Vagina (tissue), 2 donors: ENCODE data around the gene MBTPS1.

Experiments
- POLR2A ChIP-seq, 2 donors: fragments of 450-650 bp; IDR thresholded peaks; one replicate each; pipeline ENCODE4 v1.6.1; 2017; ENCODE audit warnings: antibody characterized with exemption in 2 of 2, mild to moderate bottlenecking in 2 of 2, moderate library complexity in 2 of 2
- POLR2AphosphoS5 ChIP-seq, 2 donors: sonication (generic); formaldehyde crosslinking; IDR thresholded peaks; one replicate each; pipeline ENCODE4 v1.9.0; 2017; ENCODE audit warnings: antibody characterized with exemption in 2 of 2, mild to moderate bottlenecking in 2 of 2, low read depth in 1 of 2; ENCODE audit not compliant: insufficient read depth in 1 of 2
- TF ChIP-seq, protein P1 (sequence below), 3 experiments: fragments of 450-650 bp in 2 of 3; fragments of 200-600 bp in 1 of 3; sonication (generic) in 1 of 3; IDR thresholded peaks; one replicate each; pipeline ENCODE4 v1.5.1; 2017 to 2019; ENCODE audit warnings: antibody characterized with exemption in 3 of 3, mild to moderate bottlenecking in 2 of 3, moderate library complexity in 2 of 3

GRCh38 chr16:84105948-84106740 is 10.6 kb downstream of the MBTPS1 start:
- TF ChIP-seq, protein P1, sequence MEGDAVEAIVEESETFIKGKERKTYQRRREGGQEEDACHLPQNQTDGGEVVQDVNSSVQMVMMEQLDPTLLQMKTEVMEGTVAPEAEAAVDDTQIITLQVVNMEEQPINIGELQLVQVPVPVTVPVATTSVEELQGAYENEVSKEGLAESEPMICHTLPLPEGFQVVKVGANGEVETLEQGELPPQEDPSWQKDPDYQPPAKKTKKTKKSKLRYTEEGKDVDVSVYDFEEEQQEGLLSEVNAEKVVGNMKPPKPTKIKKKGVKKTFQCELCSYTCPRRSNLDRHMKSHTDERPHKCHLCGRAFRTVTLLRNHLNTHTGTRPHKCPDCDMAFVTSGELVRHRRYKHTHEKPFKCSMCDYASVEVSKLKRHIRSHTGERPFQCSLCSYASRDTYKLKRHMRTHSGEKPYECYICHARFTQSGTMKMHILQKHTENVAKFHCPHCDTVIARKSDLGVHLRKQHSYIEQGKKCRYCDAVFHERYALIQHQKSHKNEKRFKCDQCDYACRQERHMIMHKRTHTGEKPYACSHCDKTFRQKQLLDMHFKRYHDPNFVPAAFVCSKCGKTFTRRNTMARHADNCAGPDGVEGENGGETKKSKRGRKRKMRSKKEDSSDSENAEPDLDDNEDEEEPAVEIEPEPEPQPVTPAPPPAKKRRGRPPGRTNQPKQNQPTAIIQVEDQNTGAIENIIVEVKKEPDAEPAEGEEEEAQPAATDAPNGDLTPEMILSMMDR (IDR thresholded peaks at IDR 0.05): no peak
- TF ChIP-seq POLR2AphosphoS5 (IDR thresholded peaks at IDR 0.05; ENCODE audit: insufficient read depth in 1 of 2, low read depth in 1 of 2): no peak
- TF ChIP-seq POLR2A (IDR thresholded peaks at IDR 0.05): no peak
